ENCODE results near the gene SLC36A2.

The SLC36A2 gene

GRCh38 chr5:151274666-151275065, 72.7 kb downstream of the SLC36A2 start:
- H3K4me3 ChIP-seq (ENCODE audit: low read length): no peak overlapping the region
- TF ChIP-seq CTCF (conservative IDR thresholded peaks at IDR 0.05; ENCODE audit: low read depth, low read length): no peak
- no peak for DNase-seq (ENCODE audit: low read depth)

GRCh38 chr5:151271336-151271735, 76.0 kb downstream of the SLC36A2 start:
- DNase-seq (ENCODE audit: low read depth): no peak
- no peak overlapping the region for H3K4me3 ChIP-seq (ENCODE audit: low read length)
- TF ChIP-seq CTCF (conservative IDR thresholded peaks at IDR 0.05; ENCODE audit: low read depth, low read length): no peak

DNA sequence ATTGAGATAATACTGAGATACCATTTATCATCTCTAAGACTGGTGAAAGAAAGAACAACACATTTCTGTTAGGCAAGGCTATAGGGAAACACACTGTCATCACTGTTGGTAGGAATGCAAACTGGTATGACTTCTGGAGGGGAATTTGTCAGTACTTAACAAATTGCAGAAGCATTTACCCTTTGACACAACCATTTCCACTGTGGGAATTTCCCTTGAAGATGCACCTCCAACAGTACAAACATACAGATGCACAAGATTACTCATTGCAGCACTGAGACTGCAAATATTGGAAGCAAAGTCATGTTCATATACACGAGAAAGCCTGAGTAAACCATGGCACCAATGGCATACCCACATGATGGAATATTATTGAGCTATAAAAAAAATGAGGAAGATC, 76.8 kb downstream of the SLC36A2 start:
- H3K4me3 ChIP-seq (ENCODE audit: low read length): no peak overlapping the region
- DNase-seq (ENCODE audit: low read depth): no peak
- no peak for TF ChIP-seq CTCF (conservative IDR thresholded peaks at IDR 0.05; ENCODE audit: low read depth, low read length)

- no peak overlapping the region for H3K4me3 ChIP-seq (ENCODE audit: low read length)
- DNase-seq (ENCODE audit: low read depth): no peak
- no peak for TF ChIP-seq CTCF (conservative IDR thresholded peaks at IDR 0.05; ENCODE audit: low read depth, low read length)
These were observed 79.7 kb downstream of the SLC36A2 start for GRCh38 chr5:151267491-151268260.
